Peyer's patch (tissue), 4 donors: Measurements from ENCODE around the gene NAA10.

Experiments
- POLR2A ChIP-seq, 2 donors: fragments of 450-650 bp; IDR thresholded peaks; one replicate each; pipeline ENCODE4 v1.5.1; 2017; ENCODE audit warnings: antibody characterized with exemption in 2 of 2, mild to moderate bottlenecking in 2 of 2, moderate library complexity in 2 of 2
- TF ChIP-seq, protein P1 (sequence below), 6 experiments: fragments of 450-650 bp in 4 of 6; fragments of 200-600 bp in 2 of 6; sonication (generic) in 1 of 6; IDR thresholded peaks; one replicate each; pipeline ENCODE4 v1.5.1; 2017 to 2019; ENCODE audit warnings: antibody characterized with exemption in 6 of 6, mild to moderate bottlenecking in 3 of 6, moderate library complexity in 1 of 6

DNA sequence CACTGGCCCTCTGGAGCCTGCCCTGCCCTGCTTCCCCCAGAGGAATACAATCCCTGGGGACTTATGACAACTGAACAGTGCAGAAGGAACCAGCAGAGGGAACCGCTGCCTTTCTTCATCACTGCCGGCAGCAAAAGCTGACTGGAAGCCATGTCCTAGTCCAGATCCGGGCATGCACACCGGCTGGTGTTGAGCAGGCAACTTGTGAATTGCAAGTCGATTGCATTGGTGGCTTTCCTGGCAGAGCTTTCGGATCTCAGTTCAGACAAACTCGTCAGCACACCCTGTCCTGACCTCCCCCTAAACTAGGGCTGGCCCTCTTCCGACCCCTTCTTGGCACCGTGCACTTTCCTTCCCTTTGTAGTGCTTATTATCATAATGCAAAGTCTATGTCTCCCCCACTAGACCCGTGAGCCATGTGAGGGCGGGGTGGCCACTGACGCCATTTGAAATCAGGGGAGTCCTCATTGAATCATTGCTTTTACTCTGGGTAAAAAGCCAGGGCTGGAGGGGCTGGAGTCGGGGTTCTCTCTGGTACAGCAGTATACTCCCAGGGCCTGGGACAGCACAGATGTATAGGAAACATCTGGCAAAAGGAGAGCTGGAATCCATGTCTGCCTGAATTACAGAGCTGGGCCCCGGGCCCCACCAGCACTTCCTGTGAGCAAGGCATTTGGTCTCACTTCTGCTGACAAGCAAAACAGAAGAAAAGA, 10.5 kb downstream of the NAA10 start:
- TF ChIP-seq, protein P1, sequence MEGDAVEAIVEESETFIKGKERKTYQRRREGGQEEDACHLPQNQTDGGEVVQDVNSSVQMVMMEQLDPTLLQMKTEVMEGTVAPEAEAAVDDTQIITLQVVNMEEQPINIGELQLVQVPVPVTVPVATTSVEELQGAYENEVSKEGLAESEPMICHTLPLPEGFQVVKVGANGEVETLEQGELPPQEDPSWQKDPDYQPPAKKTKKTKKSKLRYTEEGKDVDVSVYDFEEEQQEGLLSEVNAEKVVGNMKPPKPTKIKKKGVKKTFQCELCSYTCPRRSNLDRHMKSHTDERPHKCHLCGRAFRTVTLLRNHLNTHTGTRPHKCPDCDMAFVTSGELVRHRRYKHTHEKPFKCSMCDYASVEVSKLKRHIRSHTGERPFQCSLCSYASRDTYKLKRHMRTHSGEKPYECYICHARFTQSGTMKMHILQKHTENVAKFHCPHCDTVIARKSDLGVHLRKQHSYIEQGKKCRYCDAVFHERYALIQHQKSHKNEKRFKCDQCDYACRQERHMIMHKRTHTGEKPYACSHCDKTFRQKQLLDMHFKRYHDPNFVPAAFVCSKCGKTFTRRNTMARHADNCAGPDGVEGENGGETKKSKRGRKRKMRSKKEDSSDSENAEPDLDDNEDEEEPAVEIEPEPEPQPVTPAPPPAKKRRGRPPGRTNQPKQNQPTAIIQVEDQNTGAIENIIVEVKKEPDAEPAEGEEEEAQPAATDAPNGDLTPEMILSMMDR (IDR thresholded peaks at IDR 0.05) = peak in 5 of 6 experiments; percentile 16 to 44 (median 33)
- TF ChIP-seq POLR2A (IDR thresholded peaks at IDR 0.05) = no peak
